ENCODE data around the gene MAPKAP1.

- TF ChIP-seq CTCF (IDR thresholded peaks at IDR 0.05) (no peak), POLR2A (IDR thresholded peaks at IDR 0.05) (no peak)
Measured at GRCh38 chr9:125541840-125542243, 165.2 kb downstream of the MAPKAP1 start.

Measured in gastroesophageal sphincter (tissue), 3 donors.